ENCODE results near the gene SDF2L1. TPM values are rescaled to one million over a fixed set of nuclear protein-coding genes. Genes with fewer than 3 reads are reported as not detected.
"Not testable (repeated sequence)": the region's sequence is repeated elsewhere in the genome, so short reads cannot be mapped to it uniquely, and the experiment has no call there.

The SDF2L1 gene
- total RNA-seq, 1 experiment from 2014 or later: 12.8 TPM

DNA sequence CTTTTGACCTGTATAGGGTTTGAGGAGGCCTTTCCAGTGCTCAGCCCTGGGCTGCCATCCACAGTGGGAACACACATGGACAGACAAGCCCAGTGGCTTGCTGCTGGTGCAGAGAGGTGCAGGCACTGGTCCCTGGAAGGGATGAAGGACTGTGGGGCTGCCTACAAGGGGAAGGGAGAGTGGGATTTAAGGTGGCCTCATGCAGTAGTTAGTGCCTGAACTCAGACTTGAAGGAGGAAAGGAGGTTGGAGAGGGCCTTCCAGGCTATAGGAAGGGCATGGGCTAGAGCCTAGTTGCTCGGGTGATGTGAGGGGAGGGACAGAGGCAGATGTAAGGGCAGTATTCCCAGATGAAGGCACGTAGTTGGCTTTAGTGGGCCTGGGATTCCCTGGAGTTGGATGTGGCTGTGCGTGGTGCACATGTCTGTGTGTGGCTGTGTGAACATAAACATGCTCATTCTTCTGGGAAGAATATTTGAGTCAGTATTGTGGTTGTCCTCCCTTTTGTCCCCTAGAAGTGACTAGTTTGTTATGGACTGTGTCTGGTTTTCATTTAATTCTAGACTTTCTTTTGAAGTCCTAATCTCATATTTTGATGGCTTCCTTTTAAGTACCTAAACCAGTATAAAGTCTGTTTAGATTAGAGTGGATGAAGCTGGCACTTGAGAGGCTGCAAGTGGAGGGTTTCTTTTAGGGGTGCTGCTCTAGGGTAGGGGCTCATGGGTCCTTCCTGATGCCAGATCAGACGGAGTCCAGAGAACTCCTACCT is 30.7 kb upstream of the SDF2L1 start:
- no peak for DNase-seq

DNA sequence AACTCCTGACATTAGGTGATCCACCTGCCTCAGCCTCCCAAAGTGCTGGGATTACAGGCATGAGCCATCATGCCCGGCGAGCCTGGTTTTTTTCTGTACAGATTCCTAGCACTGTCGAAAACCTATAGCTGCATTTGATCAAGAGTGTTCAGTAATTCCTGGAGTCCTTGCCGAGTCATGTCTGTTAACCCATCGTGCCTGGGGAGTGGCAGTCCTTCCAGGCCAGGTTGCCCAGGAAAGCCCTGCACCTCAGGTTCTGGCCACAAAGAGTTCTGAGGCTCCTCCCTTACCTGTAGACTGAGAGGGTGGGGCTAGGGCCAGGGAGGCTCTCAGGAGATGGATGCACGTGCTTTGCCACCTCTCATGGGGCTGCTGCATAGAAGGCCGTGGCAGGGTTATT is 29.2 kb upstream of the SDF2L1 start:
- Histone ChIP-seq H3K4me1 (no peaks in the 10 kb centered on the region), H3K27ac (no peak overlapping the region), H3K4me3 (no peak overlapping the region), H3K36me3 (peaks cover 75% of the 10 kb centered on the region), H3K9me3 (replicated peaks) (no peaks in the 10 kb centered on the region), H3K27me3 (no peaks in the 10 kb centered on the region; the same call in 1 of the 2 replicates)
- no peak for DNase-seq

More for the DNA sequence above, 30.7 kb upstream of the SDF2L1 start:
- Histone ChIP-seq H3K4me3 (no peak overlapping the region), H3K27me3 (no peaks in the 10 kb centered on the region; the same call in 1 of the 2 replicates), H3K36me3 (peaks cover 74% of the 10 kb centered on the region), H3K4me1 (no peaks in the 10 kb centered on the region), H3K27ac (no peak overlapping the region), H3K9me3 (replicated peaks) (no peaks in the 10 kb centered on the region)

DNA sequence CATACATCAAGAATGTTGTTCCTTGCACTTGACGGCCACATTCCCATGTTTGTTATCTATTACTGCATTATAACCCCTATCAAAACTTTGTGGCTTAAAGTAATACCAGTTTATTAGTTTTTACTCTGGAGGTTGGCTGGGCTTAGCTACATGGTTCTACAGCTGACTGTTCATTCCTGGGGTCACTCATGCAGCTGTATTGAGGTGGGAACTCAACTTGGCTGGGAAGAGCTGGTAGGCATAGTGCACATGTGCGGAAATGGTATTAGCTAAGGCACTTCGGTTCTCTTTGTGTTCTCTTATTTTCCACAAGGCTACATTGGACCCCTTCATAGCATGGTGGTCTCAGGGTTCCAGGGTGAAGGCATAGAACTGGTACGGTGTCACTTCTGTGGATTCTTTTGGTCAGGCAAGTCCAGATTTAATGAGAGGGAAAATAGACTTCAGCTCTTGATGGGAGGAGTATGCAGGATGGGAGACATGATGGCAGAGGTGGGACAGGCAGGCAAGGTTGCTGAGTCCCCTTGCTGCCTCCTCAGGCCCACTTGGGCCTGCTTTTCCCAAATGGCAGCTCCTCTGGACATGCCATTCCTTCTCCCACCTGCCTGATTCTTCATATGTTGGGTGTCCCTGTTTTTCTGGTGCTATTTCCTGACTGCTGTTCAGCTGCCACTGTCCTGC is 28.4 kb upstream of the SDF2L1 start:
- Histone ChIP-seq H3K9me3 (replicated peaks) (no peaks in the 10 kb centered on the region), H3K4me3 (no peak overlapping the region), H3K27ac (no peak overlapping the region), H3K27me3 (no peaks in the 10 kb centered on the region; the same call in 1 of the 2 replicates), H3K36me3 (peaks cover 75% of the 10 kb centered on the region), H3K4me1 (no peaks in the 10 kb centered on the region)
- DNase-seq: no peak

DNA sequence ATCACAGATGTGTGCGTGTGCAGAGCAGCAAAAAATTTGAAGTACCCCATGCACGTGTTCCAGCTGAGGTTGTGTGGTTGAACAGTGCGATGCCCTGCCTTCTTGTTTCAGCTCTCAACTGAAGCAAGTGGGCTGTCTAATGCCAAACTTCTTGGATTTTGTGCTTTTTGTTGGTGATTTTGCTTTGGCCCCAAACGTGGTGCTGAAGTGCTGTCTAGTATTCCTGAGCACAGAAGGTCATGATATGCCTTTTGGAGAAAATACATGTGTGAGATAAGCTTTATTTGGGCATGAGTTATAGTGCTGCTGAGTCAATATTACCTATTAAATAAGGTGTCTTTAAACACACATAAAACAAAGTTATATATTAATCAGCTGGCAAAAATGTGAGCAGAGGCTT is 26.4 kb upstream of the SDF2L1 start:
- no peaks in the 10 kb centered on the region for H3K4me1 ChIP-seq
- no peaks in the 10 kb centered on the region for H3K27me3 ChIP-seq
- H3K36me3 ChIP-seq: peaks cover 58% of the 10 kb centered on the region
- H3K9me3 ChIP-seq (replicated peaks): no peaks in the 10 kb centered on the region
- H3K4me3 ChIP-seq: no peak overlapping the region
- no peak for DNase-seq
- H3K27ac ChIP-seq: no peak overlapping the region

DNA sequence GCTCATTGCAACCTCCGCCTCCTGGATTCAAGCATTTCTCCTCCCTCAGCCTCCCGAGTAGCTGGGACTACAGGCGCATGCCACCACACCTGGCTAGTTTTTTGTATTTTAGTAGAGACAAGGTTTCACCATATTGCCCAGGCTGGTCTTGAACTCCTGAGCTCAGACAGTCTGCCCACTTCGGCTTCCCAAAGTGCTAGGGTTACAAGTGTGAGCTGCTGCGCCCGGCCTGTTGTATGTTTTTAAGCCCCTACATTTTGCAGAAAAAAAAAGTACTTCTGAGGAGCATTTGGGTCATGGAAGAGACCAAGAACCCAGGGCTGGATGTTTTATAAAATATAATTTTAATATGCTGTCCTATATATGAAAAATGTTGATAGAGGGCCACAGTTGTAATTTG is 24.8 kb upstream of the SDF2L1 start:
- not testable (repeated sequence) for H3K27ac ChIP-seq; H3K4me3 ChIP-seq; H3K4me1 ChIP-seq; DNase-seq; H3K9me3 ChIP-seq (replicated peaks); H3K27me3 ChIP-seq
- H3K36me3 ChIP-seq: peaks cover 49% of the 10 kb centered on the region

DNA sequence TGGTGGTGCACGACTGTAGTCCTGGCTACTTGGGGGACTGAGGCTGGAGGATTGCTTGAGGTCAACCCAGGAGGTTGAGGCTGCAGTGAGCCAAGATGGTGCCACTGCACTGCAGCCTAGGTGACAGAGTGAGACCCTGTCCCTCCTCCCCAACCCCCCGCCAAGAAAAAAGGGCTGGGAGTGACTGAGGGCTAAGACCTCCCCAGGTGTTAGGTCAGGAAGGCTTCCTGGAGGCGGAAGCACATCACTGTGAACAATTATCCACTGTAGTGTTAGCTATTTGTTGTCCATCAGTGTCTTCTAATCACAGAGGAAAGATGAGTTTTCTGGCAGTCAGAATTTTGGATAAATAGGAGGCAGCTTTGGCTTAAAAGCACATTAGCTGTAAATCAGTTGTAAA is 21.1 kb upstream of the SDF2L1 start:
- H3K27ac ChIP-seq: no peak overlapping the region
- DNase-seq: no peak
- H3K9me3 ChIP-seq (replicated peaks): no peaks in the 10 kb centered on the region
- H3K36me3 ChIP-seq: peaks cover 19% of the 10 kb centered on the region
- no peaks in the 10 kb centered on the region for H3K4me1 ChIP-seq
- H3K27me3 ChIP-seq: no peaks in the 10 kb centered on the region
- H3K4me3 ChIP-seq: no peak overlapping the region

DNA sequence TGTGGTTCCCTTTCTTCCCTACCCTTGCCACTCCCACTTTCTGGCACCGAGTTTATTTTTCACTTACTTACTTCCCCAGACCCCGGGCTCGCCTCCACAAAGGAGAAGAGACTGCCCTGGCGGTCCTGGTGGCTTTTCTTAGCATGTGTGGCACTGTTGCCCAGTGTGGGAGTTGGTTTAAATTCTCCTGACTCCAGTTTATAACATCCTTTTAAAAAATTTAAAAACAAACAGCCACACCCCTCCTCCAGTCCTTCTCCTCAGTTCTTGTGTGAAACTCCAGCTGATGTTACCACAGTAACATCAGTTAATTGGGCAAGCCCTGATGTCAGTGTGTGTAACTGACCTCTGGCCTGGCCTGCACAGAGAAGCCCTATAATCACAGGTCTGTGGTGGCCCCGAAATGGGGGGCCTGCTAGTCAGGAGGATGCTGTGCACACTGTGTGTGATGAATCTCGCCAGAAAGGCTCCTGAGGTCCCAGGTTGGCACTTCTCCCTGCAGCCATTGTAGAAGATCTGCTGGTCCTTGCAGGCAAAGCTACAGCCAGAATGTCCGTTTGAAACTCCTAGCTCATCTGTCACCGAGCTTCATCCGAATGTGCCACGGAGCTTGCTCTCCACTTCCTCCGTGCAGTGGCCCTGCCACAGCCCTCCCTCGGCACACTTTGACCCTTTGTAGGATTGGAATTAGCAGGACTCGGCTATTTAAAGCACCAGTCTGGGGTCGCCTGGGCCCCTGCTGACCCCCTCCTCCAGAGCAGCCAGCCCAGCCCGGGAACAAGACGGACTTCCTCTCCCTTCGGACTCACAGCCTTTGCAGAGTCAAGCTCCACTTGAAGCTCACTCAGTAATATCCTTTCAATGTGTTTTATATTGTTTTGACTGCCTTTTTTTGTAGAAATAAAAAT is 19.8 kb upstream of the SDF2L1 start:
- no peaks in the 10 kb centered on the region for H3K9me3 ChIP-seq (replicated peaks)
- H3K4me3 ChIP-seq: no peak overlapping the region
- DNase-seq: no peak
- peaks cover 17% of the 10 kb centered on the region for H3K36me3 ChIP-seq
- H3K4me1 ChIP-seq: no peaks in the 10 kb centered on the region
- no peaks in the 10 kb centered on the region for H3K27me3 ChIP-seq
- H3K27ac ChIP-seq: no peak overlapping the region

DNA sequence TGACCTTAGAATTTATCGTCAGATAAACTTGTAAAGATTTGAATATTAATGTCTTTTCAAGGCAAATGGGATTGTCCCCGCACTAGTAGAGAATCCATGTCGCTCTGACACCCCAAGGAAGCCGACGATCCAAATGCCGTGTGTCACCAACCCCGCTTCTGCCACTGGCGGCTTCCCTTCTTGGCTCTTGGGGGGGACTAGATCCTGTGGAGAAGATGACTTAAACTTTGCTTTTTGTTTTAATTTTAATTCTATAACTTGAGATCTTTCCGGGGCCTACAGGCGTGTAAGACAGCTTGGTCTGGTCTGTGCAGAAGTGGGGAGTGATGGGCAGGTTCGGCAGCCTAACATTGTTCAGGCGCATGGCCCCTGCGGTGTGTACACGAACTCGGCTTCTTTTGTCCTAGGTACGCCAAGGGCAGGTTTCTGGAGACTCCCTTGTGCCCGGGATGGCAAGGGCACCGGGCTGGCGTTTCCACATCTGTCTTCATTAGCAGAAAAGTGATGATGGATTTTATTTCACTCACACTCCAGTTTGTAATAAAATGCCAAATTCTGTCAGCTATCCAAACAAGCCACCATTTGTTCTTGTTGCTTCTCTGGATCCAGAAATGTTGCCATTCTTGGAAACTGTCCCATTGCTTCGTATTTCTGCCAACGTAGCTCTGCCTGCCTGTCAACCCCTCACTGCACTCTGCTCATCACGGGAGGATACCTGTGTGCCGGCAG is 19.0 kb upstream of the SDF2L1 start:
- Histone ChIP-seq H3K27ac (no peak overlapping the region), H3K4me1 (no peaks in the 10 kb centered on the region), H3K9me3 (replicated peaks) (no peaks in the 10 kb centered on the region), H3K27me3 (no peaks in the 10 kb centered on the region), H3K4me3 (no peak overlapping the region), H3K36me3 (peaks cover 12% of the 10 kb centered on the region)
- no peak for DNase-seq

DNA sequence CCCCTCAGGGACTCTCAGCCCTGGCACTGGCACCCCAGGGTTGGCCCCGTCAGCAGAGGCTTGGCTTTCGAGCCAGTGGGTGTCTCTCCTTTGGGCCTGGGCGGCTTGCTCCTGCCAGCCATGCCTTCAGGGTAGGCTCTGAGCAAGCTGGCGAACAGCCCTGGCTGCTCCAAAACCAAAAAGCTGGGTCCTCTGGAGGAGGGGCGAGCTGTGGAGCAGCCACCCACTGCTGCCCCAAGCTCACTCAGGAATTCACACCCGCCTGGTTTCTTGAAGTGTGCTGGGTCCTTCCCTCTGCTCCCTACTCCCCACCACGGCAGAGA is 18.5 kb upstream of the SDF2L1 start:
- H3K9me3 ChIP-seq (replicated peaks): no peaks in the 10 kb centered on the region
- H3K4me1 ChIP-seq: no peaks in the 10 kb centered on the region
- no peak for DNase-seq
- no peak overlapping the region for H3K4me3 ChIP-seq
- H3K36me3 ChIP-seq: peaks cover 9% of the 10 kb centered on the region; the same call in 1 of the 2 replicates
- no peak overlapping the region for H3K27ac ChIP-seq
- H3K27me3 ChIP-seq: no peaks in the 10 kb centered on the region

DNA sequence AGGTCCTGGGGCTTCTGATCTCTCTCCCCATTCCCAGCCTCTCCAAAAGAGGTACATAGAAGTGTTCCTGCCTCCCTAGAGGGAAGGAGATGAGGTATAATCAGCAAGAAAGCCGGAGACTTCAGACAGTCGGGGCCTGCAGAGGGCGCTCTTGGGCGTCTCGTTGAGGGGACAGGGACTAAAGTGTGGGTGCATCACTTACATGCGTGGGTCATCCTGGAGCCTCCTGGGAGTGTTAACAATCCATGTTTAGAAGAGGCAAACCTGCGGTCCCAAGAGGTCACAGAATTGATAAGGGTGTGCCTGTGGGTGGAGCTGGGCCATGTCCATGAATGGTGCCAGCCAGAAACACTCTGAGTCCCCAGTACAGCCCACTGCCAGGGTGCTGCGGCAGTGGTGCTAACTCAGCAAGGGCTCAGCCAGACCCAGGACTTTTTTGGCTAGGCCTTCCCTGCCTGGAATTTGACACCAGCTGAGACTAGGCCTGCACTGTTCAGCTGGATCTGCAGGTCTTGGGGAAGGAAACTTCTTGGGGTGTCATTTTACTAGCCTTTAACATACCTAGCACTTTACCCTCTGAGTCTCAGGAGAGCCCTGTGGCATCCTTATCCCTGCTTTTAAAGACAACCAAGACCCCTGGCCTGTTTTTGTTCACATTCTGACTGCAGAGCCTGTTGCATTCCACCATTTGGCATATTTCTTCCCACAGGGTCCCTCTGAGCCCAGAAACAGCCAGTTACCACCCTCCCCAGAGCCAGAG is 17.8 kb upstream of the SDF2L1 start:
- Histone ChIP-seq H3K27ac (no peak overlapping the region), H3K27me3 (no peaks in the 10 kb centered on the region), H3K4me1 (no peaks in the 10 kb centered on the region), H3K4me3 (no peak overlapping the region), H3K9me3 (replicated peaks) (no peaks in the 10 kb centered on the region), H3K36me3 (peaks cover 9% of the 10 kb centered on the region; the same call in 1 of the 2 replicates)
- DNase-seq: peak; percentile 29 to 45

DNA sequence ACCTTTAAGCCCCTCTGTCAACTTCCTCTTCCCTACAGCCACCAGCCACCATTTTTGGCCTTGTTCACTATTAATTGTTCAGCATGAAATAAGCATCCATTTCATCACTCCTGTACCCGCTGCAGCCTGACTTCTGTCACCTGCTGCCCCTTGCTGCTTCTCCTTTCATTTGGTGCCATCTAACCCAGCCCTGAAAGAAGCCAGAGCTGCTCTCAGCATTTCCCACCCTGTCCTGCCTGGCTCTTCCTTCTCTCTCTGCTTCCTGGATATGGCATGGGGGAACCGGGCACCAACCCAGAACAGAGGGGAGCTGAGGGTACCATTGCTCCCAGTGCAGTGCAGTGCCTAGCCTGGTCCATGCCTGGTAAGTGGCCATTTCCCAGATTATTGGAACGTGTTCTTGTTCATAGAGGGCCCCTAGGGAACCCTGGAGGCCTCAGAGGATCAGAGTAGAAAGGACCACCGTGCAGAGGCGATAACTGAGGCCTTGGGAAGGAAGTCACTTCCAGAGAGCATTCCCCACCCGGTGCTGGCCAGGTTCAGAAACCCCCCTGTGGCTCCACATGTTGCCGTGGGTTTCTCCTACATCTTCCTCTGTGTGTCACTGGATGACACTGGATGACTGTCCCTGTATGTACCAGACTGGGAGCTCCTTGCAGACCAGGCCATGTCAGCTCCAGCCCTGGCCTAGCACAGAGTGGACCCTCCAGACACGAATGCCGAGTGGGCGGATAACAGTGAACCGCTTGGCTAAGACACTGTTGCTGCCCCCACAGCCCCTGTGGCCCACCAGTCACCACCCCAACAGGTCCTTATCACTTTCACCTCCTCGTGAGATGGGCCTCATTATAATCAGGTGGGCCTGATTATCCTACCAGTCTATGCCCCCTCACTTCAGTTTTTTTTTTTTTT is 17.0 kb upstream of the SDF2L1 start:
- Histone ChIP-seq H3K27me3 (no peaks in the 10 kb centered on the region), H3K4me3 (no peak overlapping the region), H3K4me1 (no peaks in the 10 kb centered on the region), H3K9me3 (replicated peaks) (no peaks in the 10 kb centered on the region), H3K36me3 (peaks cover 9% of the 10 kb centered on the region; the same call in 1 of the 2 replicates), H3K27ac (no peak overlapping the region)
- no peak for DNase-seq

DNA sequence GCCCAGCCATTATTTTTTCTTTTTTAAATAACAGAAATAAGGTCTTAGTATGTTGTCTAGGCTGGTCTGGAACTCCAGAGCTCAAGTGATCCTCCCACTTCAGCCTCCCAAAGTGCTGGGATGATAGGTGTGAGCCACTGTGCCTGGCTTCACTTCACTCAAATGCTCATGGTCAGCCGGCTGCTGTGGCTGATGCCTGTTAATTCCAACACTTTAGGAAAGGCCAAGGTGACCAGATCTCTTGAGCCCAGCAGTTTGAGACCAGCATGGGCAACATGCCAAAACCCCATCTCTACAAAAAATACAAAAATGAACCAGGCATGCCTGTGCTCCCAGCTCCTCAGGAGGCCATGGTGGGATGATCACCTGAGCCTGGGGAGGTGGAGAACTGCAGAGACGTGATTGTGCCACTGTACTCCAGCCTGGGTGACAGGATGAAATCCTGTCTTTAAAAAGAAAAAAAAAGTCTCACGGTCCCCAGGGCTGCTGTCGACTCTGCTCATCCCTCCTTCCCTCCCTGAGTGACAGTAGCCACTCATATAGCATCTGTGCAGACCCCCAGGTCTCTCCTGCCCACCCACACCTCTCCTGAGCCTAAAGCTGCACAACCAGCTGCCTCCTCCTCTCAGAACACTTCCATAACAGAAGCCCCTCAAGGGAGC is 15.9 kb upstream of the SDF2L1 start:
- Histone ChIP-seq H3K36me3 (peaks cover 9% of the 10 kb centered on the region; the same call in 1 of the 2 replicates), H3K4me3 (no peak overlapping the region), H3K4me1 (no peaks in the 10 kb centered on the region), H3K9me3 (replicated peaks) (no peaks in the 10 kb centered on the region), H3K27ac (no peak overlapping the region), H3K27me3 (no peaks in the 10 kb centered on the region)
- no peak for DNase-seq
